Activated CD8-positive, alpha-beta memory T cell treated with anti-CD3 and anti-CD28 coated beads, Interleukin-2, amount 10 ng/mL, durations not matched to agents 7 days and 5 days (primary cell): Measurements from ENCODE around the gene IFT88. TPM values are rescaled to one million over a fixed set of nuclear protein-coding genes. Genes with fewer than 3 reads are reported as not detected.

ENCODE experiments used
- ATAC-seq: fragments of 150-1000 bp; cut with Tn5 transposase; one replicate; pipeline ENCODE4 v1.10.0; 2021; ENCODE audit warnings: moderate library complexity
- CTCF ChIA-PET: fragments of 350-600 bp; sonication (Branson Sonifier 250); formaldehyde crosslinking; loops from one replicate; lab custom pipeline; 2021; ENCODE audit warnings: antibody characterized with exemption; lab: Charles Lee
- DNase-seq: peaks from one replicate; pipeline ENCODE4 v3.0.0-alpha.2; 2020
- H3K27ac Mint-ChIP-seq: one replicate; pipeline ENCODE4 v1.8.0; 2021; ENCODE audit warnings: mild to moderate bottlenecking, mixed read lengths
- H3K27me3 Mint-ChIP-seq: one replicate; pipeline ENCODE4 v1.8.0; 2021; ENCODE audit warnings: mixed read lengths
- H3K36me3 Mint-ChIP-seq: one replicate; pipeline ENCODE4 v1.8.0; 2021; ENCODE audit warnings: mild to moderate bottlenecking, mixed read lengths
- H3K4me1 Mint-ChIP-seq: one replicate; pipeline ENCODE4 v1.8.0; 2021; ENCODE audit warnings: mixed read lengths
- H3K4me3 Mint-ChIP-seq: one replicate; pipeline ENCODE4 v1.8.0; 2021; ENCODE audit warnings: mild to moderate bottlenecking, moderate library complexity, mixed read lengths
- H3K9me3 Mint-ChIP-seq: one replicate; pipeline ENCODE4 v1.8.0; 2022; ENCODE audit warnings: low read depth, mixed read lengths
- total RNA-seq, 2 experiments: library from RNA; stranded (reverse); gene quantifications; one replicate each; pipeline ENCODE4 v1.2.3, GENCODE V29; 2021

IFT88 gene
- total RNA-seq, 2 experiments from 2014 or later, result 5.4 to 6.4 TPM

DNA sequence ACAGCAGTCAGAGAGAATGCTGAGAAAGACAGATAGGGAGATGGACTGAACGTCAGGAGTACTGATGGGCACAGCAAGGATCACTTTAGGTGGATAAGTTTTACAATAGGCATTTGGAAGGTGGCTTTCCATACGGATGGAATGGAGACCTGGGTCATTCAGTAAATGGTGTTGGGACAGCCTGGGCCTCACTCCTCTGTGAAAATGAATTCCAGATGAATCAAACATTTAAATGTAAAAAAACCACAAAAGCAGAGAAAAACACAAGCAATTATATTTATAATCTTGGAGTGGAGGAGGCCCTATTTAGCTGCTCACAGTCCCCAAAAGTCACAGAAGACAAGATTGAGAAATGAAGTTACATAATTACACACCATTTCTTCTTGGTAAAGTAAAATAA, 141.3 kb downstream of the IFT88 start:
- H3K9me3 Mint-ChIP-seq, result no peaks in the 10 kb centered on the region
- ATAC-seq, result no peak
- H3K4me3 Mint-ChIP-seq, result no peak overlapping the region
- DNase-seq, result no peak
- H3K36me3 Mint-ChIP-seq, result no peaks in the 10 kb centered on the region
- H3K27me3 Mint-ChIP-seq, result peaks cover 8% of the 10 kb centered on the region
- no peak overlapping the region for H3K27ac Mint-ChIP-seq
- CTCF ChIA-PET, result interaction anchor here (0.7 to 3.3 kb wide), 2 partner anchors 218 to 446 kb away, joined by 4 to 19 read pairs; no protein-coding TSS in a partner anchor
- H3K4me1 Mint-ChIP-seq, result peaks cover 6% of the 10 kb centered on the region

DNA sequence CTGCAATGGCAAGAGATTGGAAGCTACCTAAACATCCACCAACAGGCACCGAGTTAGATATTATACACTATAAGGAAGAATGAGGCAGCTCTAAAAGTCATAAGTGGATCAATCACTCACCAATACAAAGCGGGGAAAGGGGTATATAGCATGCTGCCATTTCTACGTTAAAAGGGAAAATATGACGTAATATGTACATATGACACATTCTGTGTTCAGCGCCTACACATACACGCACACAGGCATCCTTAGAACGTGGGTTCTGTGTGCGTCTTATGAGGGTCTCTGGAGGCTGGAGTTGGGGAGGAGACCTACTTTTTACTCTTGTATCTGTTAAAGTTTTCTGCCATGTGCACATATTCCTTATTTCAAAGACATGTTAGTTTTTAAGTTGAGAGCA, 142.4 kb downstream of the IFT88 start:
- ATAC-seq (no peak), DNase-seq (no peak)
- Mint-ChIP-seq H3K27me3 (peaks cover 19% of the 10 kb centered on the region), H3K27ac (no peak overlapping the region), H3K9me3 (no peaks in the 10 kb centered on the region), H3K36me3 (no peaks in the 10 kb centered on the region), H3K4me1 (peaks cover 7% of the 10 kb centered on the region), H3K4me3 (no peak overlapping the region)
- CTCF ChIA-PET, result interaction anchor here (0.7 to 3.3 kb wide), 4 partner anchors 14 to 216 kb away, joined by 3 to 19 read pairs (median 4); no protein-coding TSS in a partner anchor

DNA sequence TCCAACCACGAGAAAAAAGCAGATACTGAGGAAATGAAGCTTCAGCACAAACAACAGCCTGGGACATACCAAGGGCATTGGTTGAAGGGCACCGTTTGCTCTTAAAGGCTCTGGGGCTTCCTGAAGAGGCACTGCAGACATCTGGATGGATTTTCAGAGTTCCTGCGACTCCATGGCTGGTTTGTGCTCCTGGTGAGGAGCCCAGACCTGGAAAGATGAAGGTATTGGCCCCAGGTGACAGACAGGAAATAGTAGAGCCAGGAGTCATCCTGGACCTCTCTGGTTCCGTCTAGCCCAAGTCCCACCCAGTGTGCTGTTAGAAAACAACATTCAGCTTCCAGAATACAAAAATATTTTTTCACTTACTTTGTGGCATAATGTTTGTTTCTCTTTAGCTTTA, 142.8 kb downstream of the IFT88 start:
- CTCF ChIA-PET, result interaction anchor here (0.7 to 3.3 kb wide), 7 partner anchors 13 to 217 kb away, joined by 3 to 19 read pairs (median 3); no protein-coding TSS in a partner anchor
- ATAC-seq (no peak), DNase-seq (no peak)
- Mint-ChIP-seq H3K4me3 (no peak overlapping the region), H3K4me1 (peaks cover 7% of the 10 kb centered on the region), H3K36me3 (no peaks in the 10 kb centered on the region), H3K9me3 (no peaks in the 10 kb centered on the region), H3K27me3 (peaks cover 22% of the 10 kb centered on the region), H3K27ac (no peak overlapping the region)

DNA sequence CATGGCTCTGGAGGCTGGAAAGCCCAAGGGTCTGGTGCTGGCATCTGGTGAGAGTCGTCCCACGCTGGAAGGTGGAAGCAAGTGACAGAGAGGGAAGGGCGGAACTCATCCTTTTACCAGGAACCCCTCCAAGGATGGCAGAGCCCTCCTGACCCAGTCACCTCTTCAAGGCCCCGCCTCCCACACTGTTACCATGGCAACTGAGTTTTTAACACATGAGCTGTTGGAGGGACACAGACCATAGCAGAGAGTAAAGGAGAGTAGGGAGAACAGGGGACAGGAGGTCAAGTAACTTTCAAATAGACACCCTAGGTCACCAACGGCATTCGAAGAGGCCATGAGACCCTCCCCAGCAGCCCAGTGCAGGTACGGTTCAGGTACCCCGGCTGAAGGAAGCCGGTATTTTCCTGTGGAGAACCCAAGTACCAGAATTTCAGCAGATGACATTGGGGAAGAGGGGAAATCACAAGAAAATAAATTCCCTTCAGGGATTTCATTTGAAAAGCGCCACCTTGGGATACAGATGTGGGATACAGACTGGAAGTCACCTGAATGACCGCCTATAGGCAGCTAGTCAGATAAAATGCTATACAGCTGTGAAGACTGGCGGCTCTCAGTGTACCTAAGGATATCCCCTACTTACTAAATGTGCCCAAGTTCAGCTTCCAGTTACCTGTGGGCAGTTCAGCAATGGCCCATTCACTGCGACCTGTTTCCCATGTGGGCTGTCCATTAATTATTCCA, 144.5 kb downstream of the IFT88 start:
- peaks cover 7% of the 10 kb centered on the region for H3K4me1 Mint-ChIP-seq
- H3K4me3 Mint-ChIP-seq, result no peak overlapping the region
- ATAC-seq, result no peak
- H3K36me3 Mint-ChIP-seq, result no peaks in the 10 kb centered on the region
- CTCF ChIA-PET, result interaction anchor here (0.6 to 2.0 kb wide), 12 partner anchors 9 to 514 kb away, joined by 3 to 9 read pairs (median 3); partner anchors contain the start of genes EEF1AKMT1, IL17D and XPO4
- H3K9me3 Mint-ChIP-seq, result no peaks in the 10 kb centered on the region
- peaks cover 21% of the 10 kb centered on the region for H3K27me3 Mint-ChIP-seq
- no peak for DNase-seq
- H3K27ac Mint-ChIP-seq, result no peak overlapping the region

DNA sequence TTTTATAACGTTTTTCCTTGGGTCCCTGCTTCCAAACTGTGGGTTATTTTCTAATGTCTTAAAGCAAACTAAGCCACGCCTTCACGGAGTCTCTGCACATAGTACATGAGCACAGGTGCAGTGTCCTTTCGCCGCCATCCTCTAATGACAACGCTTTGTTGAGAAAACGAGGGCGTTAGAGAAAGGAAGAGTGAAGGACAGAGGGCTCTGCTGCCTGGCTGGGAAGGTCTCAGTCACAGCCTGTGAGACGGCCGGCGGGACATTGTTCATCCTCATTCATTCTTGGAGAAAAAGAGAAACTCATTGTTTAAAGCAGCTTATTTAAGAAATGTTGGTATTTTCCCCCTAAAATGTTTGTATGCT, 146.0 kb downstream of the IFT88 start:
- H3K27ac Mint-ChIP-seq, result no peak overlapping the region
- no peaks in the 10 kb centered on the region for H3K36me3 Mint-ChIP-seq
- DNase-seq (no peak), ATAC-seq (no peak)
- CTCF ChIA-PET, result interaction anchor here (0.7 to 1.7 kb wide), 5 partner anchors 10 to 116 kb away, joined by 3 to 9 read pairs (median 3); no protein-coding TSS in a partner anchor
- no peaks in the 10 kb centered on the region for H3K9me3 Mint-ChIP-seq
- H3K27me3 Mint-ChIP-seq, result peaks cover 21% of the 10 kb centered on the region
- no peak overlapping the region for H3K4me3 Mint-ChIP-seq
- peaks cover 7% of the 10 kb centered on the region for H3K4me1 Mint-ChIP-seq

DNA sequence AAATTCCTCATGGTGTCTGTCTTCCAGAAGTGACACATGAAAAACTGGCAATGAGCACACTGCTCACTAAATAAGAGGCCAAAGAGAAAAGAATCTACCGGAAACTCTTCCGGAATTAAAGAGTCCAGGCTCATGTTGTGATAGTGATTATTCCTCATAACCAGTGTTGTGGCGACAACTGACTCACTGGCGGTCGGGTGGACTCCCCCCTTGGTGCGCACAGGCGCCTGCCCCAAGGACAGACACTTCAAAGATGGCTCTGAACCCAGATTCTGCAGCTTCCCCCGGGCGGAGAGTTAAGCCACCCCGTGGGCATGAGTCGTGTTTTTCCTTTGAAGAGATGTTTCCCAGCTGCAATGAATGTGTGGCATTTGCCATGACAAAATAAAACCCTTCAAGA, 146.8 kb downstream of the IFT88 start:
- Mint-ChIP-seq H3K4me3 (no peak overlapping the region), H3K36me3 (no peaks in the 10 kb centered on the region), H3K27me3 (peaks cover 21% of the 10 kb centered on the region), H3K27ac (no peak overlapping the region), H3K4me1 (peaks cover 7% of the 10 kb centered on the region), H3K9me3 (no peaks in the 10 kb centered on the region)
- no peak for ATAC-seq
- DNase-seq, result no peak
- CTCF ChIA-PET, result interaction anchor here (0.7 to 2.1 kb wide), 6 partner anchors 10 to 211 kb away, joined by 3 to 12 read pairs (median 4); no protein-coding TSS in a partner anchor

DNA sequence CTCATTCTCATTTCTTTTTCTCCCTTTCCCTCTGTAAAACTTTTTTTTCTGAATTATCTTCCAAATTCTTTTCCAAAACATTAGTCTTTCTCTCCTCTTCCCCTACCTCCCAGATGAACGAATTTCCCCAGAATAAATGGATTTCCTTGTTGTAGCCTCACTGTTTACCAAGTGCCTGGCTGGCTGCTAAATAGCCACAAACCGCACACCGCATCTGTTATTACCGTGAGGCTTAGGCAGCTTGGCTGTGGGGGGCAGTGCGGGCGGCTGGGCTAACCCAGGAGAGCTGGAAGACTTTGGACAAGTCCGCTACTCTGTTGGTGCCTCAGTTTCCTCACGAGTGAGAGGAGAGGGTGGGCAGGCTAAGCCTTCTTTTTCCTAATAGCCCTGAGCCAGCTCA, 147.2 kb downstream of the IFT88 start:
- ATAC-seq (no peak), DNase-seq (no peak)
- Mint-ChIP-seq H3K4me1 (peaks cover 7% of the 10 kb centered on the region), H3K9me3 (no peaks in the 10 kb centered on the region), H3K27ac (no peak overlapping the region), H3K4me3 (no peak overlapping the region), H3K36me3 (no peaks in the 10 kb centered on the region), H3K27me3 (peaks cover 21% of the 10 kb centered on the region)
- CTCF ChIA-PET, result interaction anchor here (0.9 to 2.1 kb wide), 3 partner anchors 9 to 211 kb away, joined by 3 to 12 read pairs (median 9); no protein-coding TSS in a partner anchor

DNA sequence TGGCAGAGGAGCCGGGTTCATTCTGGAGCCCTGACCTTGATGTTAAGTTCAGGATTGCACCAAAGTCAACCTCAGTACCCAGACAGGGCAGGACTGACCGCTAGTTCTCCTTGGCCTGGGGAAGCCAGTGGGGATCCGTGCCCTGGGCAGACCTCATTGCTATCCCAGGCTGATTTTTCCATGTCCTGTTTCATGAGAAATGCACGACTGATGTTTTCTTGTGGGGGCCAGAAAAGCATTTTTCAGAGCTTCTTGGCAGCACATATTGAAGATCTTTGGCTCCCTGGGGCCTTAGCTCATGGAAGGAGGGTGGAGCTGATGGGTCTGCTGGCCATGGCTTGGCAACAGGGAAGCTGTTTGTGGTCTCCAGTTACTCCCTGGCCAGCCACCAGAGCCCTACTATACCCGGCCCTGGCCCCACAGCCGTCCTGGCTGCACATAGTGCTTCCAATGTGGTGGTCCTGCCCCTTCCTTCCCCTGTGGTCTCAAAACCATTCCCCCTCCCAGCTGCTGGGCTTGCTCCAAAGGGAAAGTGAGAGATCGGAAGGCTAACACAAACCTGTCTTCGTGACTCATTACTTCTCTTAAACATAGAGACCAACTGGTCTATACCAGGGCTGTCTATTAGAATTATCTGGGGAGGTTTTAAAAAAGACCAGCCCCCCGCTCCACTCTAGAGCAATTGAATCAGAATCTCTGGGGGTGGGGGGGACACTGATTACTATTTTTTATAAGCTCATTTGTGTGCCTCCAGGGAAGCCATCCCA, 147.8 kb downstream of the IFT88 start:
- CTCF ChIA-PET, result interaction anchor here (0.9 to 2.1 kb wide), 3 partner anchors 9 to 210 kb away, joined by 3 to 12 read pairs (median 4); no protein-coding TSS in a partner anchor
- no peak for ATAC-seq
- no peak overlapping the region for H3K4me3 Mint-ChIP-seq
- peaks cover 7% of the 10 kb centered on the region for H3K4me1 Mint-ChIP-seq
- H3K9me3 Mint-ChIP-seq, result no peaks in the 10 kb centered on the region
- H3K36me3 Mint-ChIP-seq, result no peaks in the 10 kb centered on the region
- DNase-seq, result no peak
- no peak overlapping the region for H3K27ac Mint-ChIP-seq
- peaks cover 21% of the 10 kb centered on the region for H3K27me3 Mint-ChIP-seq

DNA sequence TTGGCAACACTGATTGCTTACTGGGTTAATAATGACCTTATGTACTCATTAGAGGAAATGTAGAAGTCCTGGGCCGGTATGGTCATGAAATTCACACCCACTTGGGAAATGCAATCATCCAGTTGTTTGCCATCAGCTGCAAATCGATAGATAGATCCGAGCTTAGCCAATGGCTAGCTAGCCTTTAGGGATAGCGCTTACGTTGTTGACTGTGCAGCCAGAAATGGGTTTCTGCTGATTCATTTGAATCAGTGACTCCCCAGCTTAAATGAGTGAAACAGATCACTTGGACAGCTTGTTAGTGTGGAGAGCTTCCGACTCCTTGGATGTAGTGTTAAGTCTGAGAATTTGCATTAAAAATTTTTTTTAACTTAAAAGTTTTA, 148.4 kb downstream of the IFT88 start:
- no peaks in the 10 kb centered on the region for H3K36me3 Mint-ChIP-seq
- H3K27me3 Mint-ChIP-seq, result peaks cover 21% of the 10 kb centered on the region
- peaks cover 7% of the 10 kb centered on the region for H3K4me1 Mint-ChIP-seq
- CTCF ChIA-PET, result interaction anchor here (1.5 to 2.1 kb wide), 2 partner anchors 57 to 210 kb away, joined by 4 to 12 read pairs; no protein-coding TSS in a partner anchor
- ATAC-seq (no peak), DNase-seq (no peak)
- no peak overlapping the region for H3K27ac Mint-ChIP-seq
- H3K9me3 Mint-ChIP-seq, result no peaks in the 10 kb centered on the region
- H3K4me3 Mint-ChIP-seq, result no peak overlapping the region

DNA sequence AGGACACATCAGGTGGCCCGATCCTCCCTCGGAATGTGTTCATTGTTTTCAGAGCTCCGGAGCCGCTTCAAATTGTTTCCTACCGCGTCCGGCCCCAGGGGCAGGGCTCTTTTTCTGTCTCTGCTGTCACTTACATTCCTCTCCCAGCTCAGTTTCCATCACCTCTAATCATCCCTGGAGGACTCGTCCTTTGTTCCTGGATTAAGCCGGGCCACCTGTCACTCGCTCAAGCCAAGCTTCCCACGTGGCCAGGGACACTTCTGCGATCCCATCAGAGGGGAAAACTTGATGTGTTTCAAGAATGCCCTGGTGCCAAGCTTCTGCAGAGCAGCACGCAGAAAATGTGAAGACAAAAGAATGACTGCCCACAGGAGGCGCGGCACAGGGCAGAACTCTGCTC, 150.0 kb downstream of the IFT88 start:
- no peak for DNase-seq
- H3K36me3 Mint-ChIP-seq, result no peaks in the 10 kb centered on the region
- H3K4me1 Mint-ChIP-seq, result peaks cover 10% of the 10 kb centered on the region
- no peak overlapping the region for H3K4me3 Mint-ChIP-seq
- no peak overlapping the region for H3K27ac Mint-ChIP-seq
- CTCF ChIA-PET, result interaction anchor here (0.9 to 1.8 kb wide), 3 partner anchors 14 to 208 kb away, joined by 3 to 6 read pairs (median 4); no protein-coding TSS in a partner anchor
- ATAC-seq, result no peak
- no peaks in the 10 kb centered on the region for H3K9me3 Mint-ChIP-seq
- H3K27me3 Mint-ChIP-seq, result peaks cover 26% of the 10 kb centered on the region

DNA sequence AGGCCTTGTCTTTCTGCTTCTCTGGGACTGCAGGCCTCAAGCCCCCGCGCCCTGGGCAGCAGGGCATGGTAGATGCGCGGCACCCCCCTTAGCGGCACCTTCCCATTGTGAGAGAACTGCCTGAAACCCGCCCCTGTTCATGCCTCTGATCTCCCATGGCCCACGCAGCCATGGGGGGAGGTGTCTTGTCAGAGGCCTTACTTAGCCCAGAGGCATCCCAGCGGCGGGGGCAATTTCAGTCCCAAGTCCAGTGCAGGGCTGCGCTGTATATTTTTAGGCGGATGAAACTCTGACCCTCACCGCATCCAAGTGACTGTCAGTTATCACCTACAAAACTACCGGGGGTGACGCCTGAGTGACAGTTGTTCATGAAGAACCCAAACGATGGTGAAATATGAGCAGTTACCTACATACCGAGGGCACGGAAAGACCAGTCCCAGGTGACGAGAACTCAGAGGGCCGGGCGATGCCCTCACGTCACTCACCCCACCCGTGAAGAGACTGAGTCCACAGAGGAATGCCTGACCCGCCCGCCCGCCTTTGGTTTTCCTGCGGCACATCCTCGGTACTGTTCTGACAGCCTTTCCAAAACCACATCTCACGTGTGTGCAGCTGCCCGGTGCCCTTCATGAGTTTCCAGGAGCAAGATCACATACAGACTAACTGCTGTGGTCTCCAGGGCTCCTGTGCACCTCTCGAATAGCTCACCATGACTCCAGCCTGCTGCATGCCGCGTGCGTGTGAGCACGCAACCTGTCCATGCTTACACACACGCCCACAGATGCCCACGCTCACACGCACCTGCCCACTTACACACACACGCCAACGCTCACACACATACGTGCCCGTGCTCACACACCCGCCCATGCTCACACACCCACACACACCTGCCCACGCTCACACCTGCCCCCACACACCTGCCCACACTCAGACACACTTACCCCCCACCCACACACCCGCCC, 150.9 kb downstream of the IFT88 start:
- Mint-ChIP-seq H3K36me3 (no peaks in the 10 kb centered on the region), H3K4me3 (no peak overlapping the region), H3K4me1 (peaks cover 8% of the 10 kb centered on the region), H3K27ac (no peak overlapping the region), H3K9me3 (no peaks in the 10 kb centered on the region), H3K27me3 (peaks cover 33% of the 10 kb centered on the region)
- CTCF ChIA-PET, result interaction anchor here (1.5 to 1.8 kb wide), 2 partner anchors 15 to 207 kb away, joined by 4 to 6 read pairs; no protein-coding TSS in a partner anchor
- DNase-seq, result no peak
- no peak for ATAC-seq

DNA sequence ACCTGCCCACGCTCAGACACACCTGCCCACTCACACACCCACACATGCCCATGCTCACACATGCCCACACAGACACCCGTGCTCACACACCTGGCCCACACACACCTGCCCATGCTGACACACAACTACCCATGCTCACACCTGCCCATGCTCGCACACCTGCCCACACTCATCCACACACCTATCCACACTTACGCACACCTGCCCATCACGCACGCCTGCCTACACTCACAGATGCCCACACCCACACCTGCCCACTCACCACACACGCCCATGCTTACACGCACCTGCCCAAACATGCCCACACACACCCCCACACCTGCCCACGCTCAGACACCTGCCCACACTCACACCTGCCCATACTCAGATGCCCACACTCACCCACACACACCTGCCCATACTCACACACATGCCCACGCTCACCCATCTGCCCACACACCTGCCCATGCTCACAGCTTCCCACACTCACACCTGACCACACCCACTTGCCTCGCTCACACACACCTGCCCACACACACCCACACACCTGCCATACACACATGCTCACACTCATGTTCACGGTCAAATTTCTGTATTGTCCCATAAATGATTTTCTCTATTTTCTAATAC, 152.1 kb downstream of the IFT88 start:
- H3K27me3 Mint-ChIP-seq, result peaks cover 24% of the 10 kb centered on the region

More for the DNA sequence above, 152.1 kb downstream of the IFT88 start:
- H3K4me3 Mint-ChIP-seq, result no peak overlapping the region
- H3K27ac Mint-ChIP-seq, result no peak overlapping the region
- H3K9me3 Mint-ChIP-seq, result no peaks in the 10 kb centered on the region
- CTCF ChIA-PET, result no interaction called here
- H3K4me1 Mint-ChIP-seq, result peaks cover 5% of the 10 kb centered on the region
- ATAC-seq (no peak), DNase-seq (no peak)
- H3K36me3 Mint-ChIP-seq, result no peaks in the 10 kb centered on the region
